Endodermal cell (in vitro differentiated cells): ENCODE measurements around the gene FANCE. TPM values are rescaled to one million over a fixed set of nuclear protein-coding genes. Genes with fewer than 3 reads are reported as not detected.

Source experiments
- DNase-seq: peaks from one replicate; pipeline ENCODE4 v3.0.0-alpha.2; 2017
- H3K27ac ChIP-seq: 2 replicates; pipeline ENCODE4 v1.5.1; 2013; ENCODE audit warnings: mild to moderate bottlenecking, low read depth, low read length, moderate library complexity
- H3K27me3 ChIP-seq: 2 replicates; pipeline ENCODE4 v1.6.1; 2013; ENCODE audit warnings: mild to moderate bottlenecking, low read length, moderate library complexity; ENCODE audit not compliant: insufficient read depth, control insufficient read depth, poor library complexity, severe bottlenecking
- H3K36me3 ChIP-seq: 2 replicates; pipeline ENCODE4 v1.7.0; 2013; ENCODE audit warnings: mild to moderate bottlenecking, low read length, moderate library complexity; ENCODE audit not compliant: control insufficient read depth, insufficient read depth
- H3K4me1 ChIP-seq: one replicate; pipeline ENCODE4 v1.7.0; 2013; ENCODE audit warnings: low read length; ENCODE audit not compliant: control insufficient read depth, insufficient read depth
- H3K4me3 ChIP-seq: 2 replicates; pipeline ENCODE4 v1.5.1; 2013; ENCODE audit warnings: mild to moderate bottlenecking, low read length, moderate library complexity
- H3K9ac ChIP-seq: 2 replicates; pipeline ENCODE4 v1.6.1; 2013; ENCODE audit warnings: mild to moderate bottlenecking, low read length, moderate library complexity; ENCODE audit not compliant: poor library complexity, severe bottlenecking; ENCODE audit errors: extremely low read depth
- H3K9me3 ChIP-seq: 2 replicates; pipeline ENCODE4 v1.6.1; 2013; ENCODE audit warnings: mild to moderate bottlenecking, low read length, moderate library complexity; ENCODE audit not compliant: control insufficient read depth
- H3K27ac Mint-ChIP-seq: 2 replicates; pipeline ENCODE4 v1.8.0; 2020; ENCODE audit warnings: mixed read lengths
- H3K27me3 Mint-ChIP-seq: 2 replicates; pipeline ENCODE4 v1.8.0; 2021; ENCODE audit warnings: mild to moderate bottlenecking, mixed read lengths; ENCODE audit not compliant: insufficient read depth
- H3K36me3 Mint-ChIP-seq: 2 replicates; pipeline ENCODE4 v1.8.0; 2020; ENCODE audit warnings: low read depth, mixed read lengths
- H3K4me1 Mint-ChIP-seq: 2 replicates; pipeline ENCODE4 v1.8.0; 2020; ENCODE audit warnings: mixed read lengths
- H3K4me3 Mint-ChIP-seq: 2 replicates; pipeline ENCODE4 v1.8.0; 2020; ENCODE audit warnings: mild to moderate bottlenecking, moderate library complexity, mixed read lengths
- H3K9me3 Mint-ChIP-seq: 2 replicates; pipeline ENCODE4 v1.8.0; 2020; ENCODE audit warnings: mild to moderate bottlenecking, mixed read lengths
- WGBS, 2 experiments: methylation state at CpG; one replicate each; pipeline versions ENCODE4 v1.1.5 to v1.1.7; 2013; ENCODE audit warnings: missing lambda C conversion rate in 2 of 2, mixed read lengths in 1 of 2; ENCODE audit not compliant: insufficient coverage in 1 of 2, insufficient read length in 1 of 2; 5-methylcytosine and 5-hydroxymethylcytosine counted together
- total RNA-seq, 2 donors: library from RNA; stranded (reverse); fragmentation: NEBNext Ultra II Directional in 1 of 2; extraction: Animal tissue kit (Norgen Biotek cat#: 25700) in 1 of 2; gene quantifications; 2 replicates in 1 of 2; 3 replicates in 1 of 2; pipeline ENCODE4 v1.2.1, GENCODE V29; 2021
- TF ChIP-seq, protein P1 (sequence below): fragments of 200-600 bp; sonication (generic); conservative IDR thresholded peaks from 2 replicates; pipeline ENCODE4 v1.5.0; 2021; ENCODE audit warnings: antibody characterized with exemption, mild to moderate bottlenecking

The FANCE gene
- total RNA-seq, 2 donors from 2014 or later, result 13.5 to 16.4 TPM

DNA sequence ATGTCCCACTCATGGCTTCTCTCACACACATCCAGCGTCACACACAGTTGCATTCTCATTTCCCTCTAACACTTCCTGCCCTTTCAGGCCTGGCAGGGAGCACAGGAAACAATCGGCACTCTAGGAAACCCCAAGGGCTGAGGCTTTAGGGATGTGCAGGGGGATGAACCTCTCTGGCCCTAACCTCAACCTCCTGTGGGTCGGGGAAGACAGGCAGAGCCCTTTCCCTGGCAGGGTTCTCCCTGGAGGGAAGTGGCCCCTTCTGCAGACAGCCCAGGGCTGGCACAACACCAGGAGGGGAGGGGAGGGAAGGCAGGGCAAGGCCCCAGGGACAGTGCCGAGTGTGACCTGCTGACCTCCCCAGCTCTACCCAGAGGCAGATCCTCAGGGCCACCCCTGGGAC, 42.0 kb downstream of the FANCE start:
- WGBS, 2 experiments, result 39 to 40% methylated on average over 2 to 3 of the region's 4 CpGs
- no peak for DNase-seq
- peaks cover 31% of the 10 kb centered on the region for H3K4me1 ChIP-seq

DNA sequence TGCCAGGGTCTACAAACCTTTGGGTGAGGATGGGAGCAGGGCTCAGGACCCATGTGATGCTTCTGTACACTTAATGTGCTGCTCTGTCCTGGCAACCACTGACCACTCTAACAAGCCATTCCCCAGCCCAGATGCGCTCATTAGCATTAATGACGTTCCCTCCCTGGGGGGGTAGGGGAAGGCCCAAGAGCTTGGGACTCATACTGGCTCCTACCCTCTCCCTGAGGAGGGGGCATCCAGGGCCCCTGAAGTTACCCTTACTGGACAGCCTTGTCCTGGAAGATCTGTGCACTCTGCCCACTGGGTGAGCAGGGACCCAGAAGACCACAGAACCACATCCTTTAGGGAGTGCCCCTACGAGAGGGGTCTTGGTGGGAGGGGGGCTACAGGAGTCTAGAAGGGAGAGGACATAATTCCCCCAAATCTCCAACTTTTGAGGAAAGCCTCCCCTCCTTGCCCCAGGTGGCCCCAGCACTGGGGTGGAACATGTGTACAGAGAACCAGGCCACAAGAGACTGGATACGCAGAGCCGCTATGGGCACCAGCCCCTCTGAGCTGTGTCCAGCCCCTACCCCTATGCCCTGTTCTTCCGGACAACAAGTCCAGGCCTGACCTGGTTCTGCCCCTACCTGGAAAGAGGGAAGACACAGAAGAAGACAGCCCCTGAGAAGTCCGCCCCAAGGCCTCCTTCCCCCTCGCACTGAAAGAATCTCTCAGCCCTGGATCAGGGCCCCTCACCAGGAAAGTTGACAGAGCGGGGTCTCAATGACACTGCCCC, 43.3 kb downstream of the FANCE start:
- Mint-ChIP-seq H3K4me1 (peaks cover 51% of the 10 kb centered on the region), H3K36me3 (no peaks in the 10 kb centered on the region), H3K27me3 (peaks cover 15% of the 10 kb centered on the region), H3K27ac (no peak overlapping the region), H3K9me3 (no peaks in the 10 kb centered on the region), H3K4me3 (peak overlapping the region; percentile 73)
- Histone ChIP-seq H3K9me3 (no peaks in the 10 kb centered on the region), H3K27me3 (no peaks in the 10 kb centered on the region), H3K4me1 (peaks cover 29% of the 10 kb centered on the region), H3K36me3 (no peaks in the 10 kb centered on the region), H3K9ac (peak overlapping the region; percentile 53), H3K27ac (peak overlapping the region; percentile 24), H3K4me3 (peak overlapping the region; percentile 81)
- 64 to 67% methylated on average over 3 to 9 of the region's 9 CpGs for WGBS, 2 experiments
- DNase-seq, result no peak
- TF ChIP-seq, protein P1, sequence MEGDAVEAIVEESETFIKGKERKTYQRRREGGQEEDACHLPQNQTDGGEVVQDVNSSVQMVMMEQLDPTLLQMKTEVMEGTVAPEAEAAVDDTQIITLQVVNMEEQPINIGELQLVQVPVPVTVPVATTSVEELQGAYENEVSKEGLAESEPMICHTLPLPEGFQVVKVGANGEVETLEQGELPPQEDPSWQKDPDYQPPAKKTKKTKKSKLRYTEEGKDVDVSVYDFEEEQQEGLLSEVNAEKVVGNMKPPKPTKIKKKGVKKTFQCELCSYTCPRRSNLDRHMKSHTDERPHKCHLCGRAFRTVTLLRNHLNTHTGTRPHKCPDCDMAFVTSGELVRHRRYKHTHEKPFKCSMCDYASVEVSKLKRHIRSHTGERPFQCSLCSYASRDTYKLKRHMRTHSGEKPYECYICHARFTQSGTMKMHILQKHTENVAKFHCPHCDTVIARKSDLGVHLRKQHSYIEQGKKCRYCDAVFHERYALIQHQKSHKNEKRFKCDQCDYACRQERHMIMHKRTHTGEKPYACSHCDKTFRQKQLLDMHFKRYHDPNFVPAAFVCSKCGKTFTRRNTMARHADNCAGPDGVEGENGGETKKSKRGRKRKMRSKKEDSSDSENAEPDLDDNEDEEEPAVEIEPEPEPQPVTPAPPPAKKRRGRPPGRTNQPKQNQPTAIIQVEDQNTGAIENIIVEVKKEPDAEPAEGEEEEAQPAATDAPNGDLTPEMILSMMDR, result no peak

More for the DNA sequence above, 42.0 kb downstream of the FANCE start:
- H3K4me3 ChIP-seq, result no peak overlapping the region
- Mint-ChIP-seq H3K27me3 (peaks cover 9% of the 10 kb centered on the region), H3K36me3 (no peaks in the 10 kb centered on the region), H3K9me3 (no peaks in the 10 kb centered on the region), H3K4me3 (no peak overlapping the region), H3K27ac (no peak overlapping the region), H3K4me1 (peaks cover 53% of the 10 kb centered on the region)
- H3K9ac ChIP-seq, result no peak overlapping the region
- peak overlapping the region; percentile 24 for H3K27ac ChIP-seq
- no peaks in the 10 kb centered on the region for H3K27me3 ChIP-seq
- TF ChIP-seq, protein P1, result no peak
- no peaks in the 10 kb centered on the region for H3K36me3 ChIP-seq
- H3K9me3 ChIP-seq, result no peaks in the 10 kb centered on the region

DNA sequence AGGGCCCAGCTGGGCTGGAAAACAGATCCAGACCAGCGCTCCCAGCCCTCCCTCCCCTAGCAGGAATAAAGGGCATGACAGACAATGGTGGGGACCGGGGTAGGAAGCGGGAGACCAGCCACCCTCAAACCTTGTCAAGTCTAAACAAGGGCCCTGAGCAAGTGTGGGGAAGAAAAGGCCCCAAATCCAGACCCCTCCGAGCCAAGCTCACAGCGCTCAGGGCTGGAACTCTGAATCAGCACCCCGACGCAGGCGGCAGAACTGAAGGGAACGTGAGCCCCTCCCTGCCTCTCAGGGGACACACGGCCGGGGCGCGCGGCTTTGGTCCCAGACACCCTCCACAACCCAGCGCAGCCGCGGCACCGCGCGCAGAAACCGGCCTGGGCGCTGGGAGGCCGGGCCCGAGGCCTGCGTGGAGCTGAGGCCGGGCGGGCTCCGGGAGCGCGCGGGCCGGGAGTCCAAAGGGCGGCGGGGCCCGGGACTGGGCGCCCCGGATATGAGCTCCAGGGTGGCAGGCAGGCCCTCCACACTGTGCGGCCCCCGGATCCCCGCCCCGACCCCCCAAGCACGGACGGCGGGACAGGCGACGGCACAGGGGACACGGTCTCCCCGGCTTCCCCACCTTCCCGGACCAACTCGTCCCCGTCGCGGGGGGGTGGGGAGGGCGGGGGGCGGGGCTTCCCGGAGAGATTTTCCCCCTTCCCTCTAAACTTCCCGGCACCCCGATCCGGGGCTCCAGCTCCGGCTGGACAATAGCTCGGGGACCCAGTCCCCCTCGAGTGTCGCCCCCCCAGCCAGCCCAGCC, 44.1 kb downstream of the FANCE start:
- peaks cover 15% of the 10 kb centered on the region for H3K27me3 Mint-ChIP-seq
- no peaks in the 10 kb centered on the region for H3K36me3 Mint-ChIP-seq
- H3K36me3 ChIP-seq, result no peaks in the 10 kb centered on the region
- H3K9me3 Mint-ChIP-seq, result no peaks in the 10 kb centered on the region
- peak; percentile 82 for DNase-seq
- H3K27ac ChIP-seq, result peak overlapping the region; percentile 52
- H3K27me3 ChIP-seq, result no peaks in the 10 kb centered on the region
- no peaks in the 10 kb centered on the region for H3K9me3 ChIP-seq
- peak overlapping the region; percentile 90 for H3K27ac Mint-ChIP-seq
- peak overlapping the region; percentile 53 for H3K9ac ChIP-seq
- WGBS, 2 experiments, result 1% methylated on average over 15 to 61 of the region's 63 CpGs
- peaks cover 50% of the 10 kb centered on the region for H3K4me1 Mint-ChIP-seq
- H3K4me3 Mint-ChIP-seq, result peak overlapping the region; percentile 73
- H3K4me3 ChIP-seq, result peak overlapping the region; percentile 81
- peaks cover 25% of the 10 kb centered on the region for H3K4me1 ChIP-seq
- TF ChIP-seq, protein P1, result no peak
